K562 (cell line): ENCODE measurements around the gene LILRA6. TPM values are rescaled to one million over a fixed set of nuclear protein-coding genes. Genes with fewer than 3 reads are reported as not detected.

Experiments used
- ATAC-seq: fragments of 200-7000 bp; cut with Tn5 transposase; 3 replicates; pipeline ENCODE4 v1.9.1; 2020; ENCODE audit warnings: moderate library complexity
- BruUV-seq: library from RNA; stranded (reverse); fragments of 400-500 nt; replicated peaks from 2 replicates; lab custom pipeline; 2021; lab: Mats Ljungman, UMichigan
- CTCF ChIA-PET: fragments of 300-600 bp; formaldehyde crosslinking; extraction: SDS; loops from one replicate; lab custom pipeline; 2021; ENCODE audit warnings: low intra/inter-chr PET ratio; lab: Yijun Ruan, JAX
- POLR2A ChIA-PET: fragments of 300-600, 350-650 bp; sonication (Branson Sonifier 250); formaldehyde crosslinking; extraction: SDS; loops from one replicate; lab custom pipeline; 2021; ENCODE audit warnings: antibody characterized with exemption, inconsistent platforms; lab: Yijun Ruan, JAX
- DNase-seq, 4 experiments: peaks; one replicate each; pipeline versions ENCODE4 v3.0.0 to v3.0.0-alpha.2; 2011 to 2018; ENCODE audit warnings: low spot score in 3 of 4, mixed read lengths in 3 of 4; ENCODE audit errors: extremely low read depth in 1 of 4
- FAIRE-seq: peaks from 2 replicates; lab custom pipeline; 2011; peaks lifted over from hg19 to GRCh38; lab: Jason Lieb, UNC
- H2AFZ ChIP-seq: 2 replicates; pipeline ENCODE4 v1.6.0; 2011; ENCODE audit warnings: low read depth, low read length, control low read depth, inconsistent platforms
- H3K27ac ChIP-seq: fragments of 200-600 bp; 3 replicates; pipeline ENCODE4 v1.8.0; 2011; ENCODE audit warnings: low read depth, mild to moderate bottlenecking, control low read depth, inconsistent platforms, low read length, moderate library complexity, mixed read lengths; ENCODE audit errors: extremely low read depth
- H3K27me3 ChIP-seq, 2 experiments: fragments of 300-600 bp in 1 of 2; 2 replicates in 1 of 2; 3 replicates in 1 of 2; pipeline versions ENCODE4 v1.6.0 to v1.8.0; 2011; ENCODE audit warnings: inconsistent platforms in 2 of 2, low read length in 2 of 2, mild to moderate bottlenecking in 1 of 2, mixed read lengths in 1 of 2, moderate library complexity in 1 of 2; ENCODE audit not compliant: control insufficient read depth in 2 of 2, insufficient read depth in 2 of 2
- H3K36me3 ChIP-seq: fragments of 300-600 bp; 3 replicates; pipeline ENCODE4 v1.8.0; 2011; ENCODE audit warnings: mild to moderate bottlenecking, low read length, inconsistent platforms; ENCODE audit not compliant: control insufficient read depth, insufficient read depth
- H3K4me1 ChIP-seq, 2 experiments: fragments of 200-600 bp in 1 of 2; replicated peaks in 1 of 2; 2 replicates in 1 of 2; 3 replicates in 1 of 2; pipeline versions ENCODE4 v1.5.1 to v1.8.0; 2011; ENCODE audit warnings: inconsistent platforms in 2 of 2, low read length in 2 of 2, mild to moderate bottlenecking in 1 of 2, mixed read lengths in 1 of 2, moderate library complexity in 1 of 2; ENCODE audit not compliant: control insufficient read depth in 2 of 2, insufficient read depth in 2 of 2
- H3K4me2 ChIP-seq: 2 replicates; pipeline ENCODE4 v1.6.1; 2011; ENCODE audit warnings: low read length, control low read depth, inconsistent platforms, mixed read lengths; ENCODE audit not compliant: insufficient read depth
- H3K4me3 ChIP-seq: fragments of 200-600 bp; sonication (generic), shearing (Covaris generic); 2 replicates; pipeline ENCODE4 v1.5.1; 2016; ENCODE audit warnings: control low read depth, inconsistent platforms
- H3K79me2 ChIP-seq: fragments of 200-600 bp; 3 replicates; pipeline ENCODE4 v1.8.0; 2011; ENCODE audit warnings: low read length, inconsistent platforms; ENCODE audit not compliant: control insufficient read depth, insufficient read depth
- H3K9ac ChIP-seq, 2 experiments: 2 replicates each; pipeline versions ENCODE4 v1.6.0 to v1.6.1; 2011; ENCODE audit warnings: low read depth in 2 of 2, low read length in 2 of 2, control low read depth in 1 of 2, inconsistent platforms in 1 of 2, mild to moderate bottlenecking in 1 of 2, mixed read lengths in 1 of 2; ENCODE audit not compliant: insufficient read depth in 1 of 2
- H3K9me1 ChIP-seq: one replicate; pipeline ENCODE4 v1.6.0; 2011; ENCODE audit warnings: inconsistent platforms, mild to moderate bottlenecking, low read length, moderate library complexity; ENCODE audit not compliant: control insufficient read depth, insufficient read depth
- H3K9me3 ChIP-seq: replicated peaks from 2 replicates; pipeline ENCODE4 v1.5.1; 2011; ENCODE audit warnings: low read depth, low read length, inconsistent platforms; ENCODE audit not compliant: control insufficient read depth, insufficient read depth
- H4K20me1 ChIP-seq: replicated peaks from 2 replicates; pipeline ENCODE4 v1.6.1; 2011; ENCODE audit warnings: low read length, inconsistent platforms, mixed read lengths; ENCODE audit not compliant: control insufficient read depth, insufficient read depth
- ATF1 ChIP-seq, 2 experiments: fragments of 450-650 bp in 1 of 2; IDR thresholded peaks; 2 replicates each; pipeline ENCODE4 v1.6.1; 2016; ENCODE audit warnings: missing compliant biosample characterization in 1 of 2, missing genetic modification characterization in 1 of 2
- HDAC6 ChIP-seq: IDR thresholded peaks from 2 replicates; pipeline ENCODE4 v1.6.1; 2012; ENCODE audit warnings: low read depth, mild to moderate bottlenecking, control low read depth, inconsistent platforms, low read length, moderate library complexity
- IRF2 ChIP-seq: sonication (generic); formaldehyde crosslinking; IDR thresholded peaks from 2 replicates; pipeline ENCODE4 v1.8.1; 2022; ENCODE audit warnings: mild to moderate bottlenecking, missing genetic modification reagents
- MBD2 ChIP-seq: sonication (generic); IDR thresholded peaks from 2 replicates; pipeline ENCODE4 v1.6.1; 2016; ENCODE audit warnings: low read depth, borderline replicate concordance
- NFE2L1 ChIP-seq: fragments of 450-650 bp; IDR thresholded peaks from 2 replicates; pipeline ENCODE4 v1.6.1; 2016; ENCODE audit warnings: missing genetic modification characterization, low read depth, mild to moderate bottlenecking, missing compliant biosample characterization, moderate library complexity, borderline replicate concordance
- NRF1 ChIP-seq, 2 experiments: fragments of 450-650 bp; IDR thresholded peaks in 1 of 2; conservative IDR thresholded peaks in 1 of 2; 2 replicates each; pipeline ENCODE4 v1.6.1; 2014; ENCODE audit warnings: mild to moderate bottlenecking in 2 of 2
- THAP12 ChIP-seq: fragments of 250-450 bp; sonication (Bioruptor Pico); IDR thresholded peaks from 2 replicates; pipeline ENCODE4 v1.9.0; 2021; ENCODE audit warnings: mild to moderate bottlenecking, inconsistent platforms
- ZNF764 ChIP-seq: fragments of 250-450 bp; sonication (Bioruptor Pico); IDR thresholded peaks from 2 replicates; pipeline ENCODE4 v1.4.0; 2020; ENCODE audit warnings: low read depth, mild to moderate bottlenecking, moderate library complexity
- whole genome bisulfite sequencing: fragments of 100-300 bp; shearing (Covaris generic); methylation state at CpG from one replicate; pipeline ENCODE4 v1.1.6; 2016; ENCODE audit warnings: low coverage, mixed read lengths; ENCODE audit not compliant: insufficient coverage; ENCODE audit errors: missing lambda C conversion rate; 5-methylcytosine and 5-hydroxymethylcytosine counted together
- in situ Hi-C: fragments of 300-500 bp; cut with MboI; formaldehyde crosslinking; loops from 4 replicates; pipeline ENCODE4 v1.15.0; 2018; ENCODE audit warnings: inconsistent platforms, mixed read lengths
- intact Hi-C: fragments of 100-400 bp; cut with micrococcal nuclease; formaldehyde crosslinking; loops from 2 replicates; pipeline ENCODE4 v1.14.2; 2022
- polyA plus RNA-seq, 8 experiments: library from polyadenylated mRNA; depleted of rRNA in 4 of 8; stranded (reverse) in 5 of 8; unstranded in 3 of 8; fragments of >200 nt; fragmentation: Nextera tagmentation in 2 of 8; fragmentation: Illumina TruSeq in 1 of 8; extraction: Ambion mirVana in 2 of 8; extraction: Trizol in 1 of 8; gene quantifications; 2 replicates each; pipeline versions ENCODE4 v1.2.1 to v1.2.3, GENCODE V29; 2011 to 2014; ENCODE audit warnings: inconsistent platforms in 1 of 8, missing spikeins in 1 of 8
- total RNA-seq, 7 experiments: library from RNA; depleted of rRNA in 6 of 7; stranded (reverse); fragments of >200 nt in 6 of 7; fragmentation: Illumina TruSeq in 2 of 7; extraction: Trizol in 2 of 7; gene quantifications; 2 replicates each; pipeline versions ENCODE4 v1.2.1 to v1.2.3, GENCODE V29; 2011 to 2021; ENCODE audit warnings: low replicate concordance in 1 of 7
- TF ChIP-seq, protein P1 (sequence below): fragments of 450-650 bp; IDR thresholded peaks from 2 replicates; pipeline ENCODE4 v1.6.1; 2016; ENCODE audit warnings: low read depth
- TF ChIP-seq, protein P2 (sequence below): conservative IDR thresholded peaks from 2 replicates; pipeline ENCODE4 v1.6.1; 2011; ENCODE audit warnings: low read depth, mild to moderate bottlenecking, low read length; ENCODE audit not compliant: control insufficient read depth

The LILRA6 gene
- total and polyA plus RNA-seq, 9 of the 15 experiments (the other 6 are each of a cell fraction or from before 2014, with no cell fraction given): 0.03 TPM; not detected in 8

GRCh38 chr19:54208784-54209057 is 33.9 kb downstream of the LILRA6 start:
- peaks cover 62% of the 10 kb centered on the region for H3K36me3 ChIP-seq
- ChIA-PET CTCF (no interaction called here), POLR2A (interaction anchor here (0.8 to 7.0 kb wide), 7 partner anchors 8 to 72 kb away, joined by 3 to 66 read pairs (median 5); partner anchors contain the start of genes CNOT3, MBOAT7, RPS9 and TSEN34)
- H3K4me1 ChIP-seq: peaks cover 72 to 73% of the 10 kb centered on the region in 2 experiments
- H3K4me3 ChIP-seq: no peak overlapping the region
- peaks cover 23% of the 10 kb centered on the region for H3K9me1 ChIP-seq
- H2AFZ ChIP-seq: no peak overlapping the region
- peak overlapping the region; percentile 66 to 86 for H3K9ac ChIP-seq
- in situ Hi-C loops: no loop called here
- BruUV-seq: no TSS peak
- WGBS: 42% methylated on average over 8 of the region's 8 CpGs
- H4K20me1 ChIP-seq: peaks cover 70% of the 10 kb centered on the region
- FAIRE-seq: no peak
- no peaks in the 10 kb centered on the region for H3K27me3 ChIP-seq
- peak overlapping the region; percentile 89 for H3K27ac ChIP-seq
- H3K79me2 ChIP-seq: peaks cover 70% of the 10 kb centered on the region
- DNase-seq: peak in 1 of 4 experiments; percentile 51
- intact Hi-C loops: loop anchor here (2.0 kb wide), 1 partner anchor 20 kb away; the partner anchor contains the start of gene MBOAT7
- no peaks in the 10 kb centered on the region for H3K9me3 ChIP-seq
- peak; percentile 2 for ATAC-seq
- H3K4me2 ChIP-seq: peak overlapping the region; percentile 89; the same call in 1 of the 2 replicates
- TF ChIP-seq HDAC6 (no peak), ATF1 (CRISPR knock-in tag; IDR thresholded peaks at IDR 0.05) (no peak), ATF1 (tag; IDR thresholded peaks at IDR 0.05) (no peak), ZNF764 (CRISPR knock-in tag) (no peak), MBD2 (no peak), NRF1 (conservative IDR thresholded peaks at IDR 0.05 in 1 of 2, IDR thresholded peaks at IDR 0.05 in 1 of 2) (no peak), IRF2 (no peak), THAP12 (CRISPR knock-in tag) (no peak), NFE2L1 (tag) (no peak)
- TF ChIP-seq, protein P1, sequence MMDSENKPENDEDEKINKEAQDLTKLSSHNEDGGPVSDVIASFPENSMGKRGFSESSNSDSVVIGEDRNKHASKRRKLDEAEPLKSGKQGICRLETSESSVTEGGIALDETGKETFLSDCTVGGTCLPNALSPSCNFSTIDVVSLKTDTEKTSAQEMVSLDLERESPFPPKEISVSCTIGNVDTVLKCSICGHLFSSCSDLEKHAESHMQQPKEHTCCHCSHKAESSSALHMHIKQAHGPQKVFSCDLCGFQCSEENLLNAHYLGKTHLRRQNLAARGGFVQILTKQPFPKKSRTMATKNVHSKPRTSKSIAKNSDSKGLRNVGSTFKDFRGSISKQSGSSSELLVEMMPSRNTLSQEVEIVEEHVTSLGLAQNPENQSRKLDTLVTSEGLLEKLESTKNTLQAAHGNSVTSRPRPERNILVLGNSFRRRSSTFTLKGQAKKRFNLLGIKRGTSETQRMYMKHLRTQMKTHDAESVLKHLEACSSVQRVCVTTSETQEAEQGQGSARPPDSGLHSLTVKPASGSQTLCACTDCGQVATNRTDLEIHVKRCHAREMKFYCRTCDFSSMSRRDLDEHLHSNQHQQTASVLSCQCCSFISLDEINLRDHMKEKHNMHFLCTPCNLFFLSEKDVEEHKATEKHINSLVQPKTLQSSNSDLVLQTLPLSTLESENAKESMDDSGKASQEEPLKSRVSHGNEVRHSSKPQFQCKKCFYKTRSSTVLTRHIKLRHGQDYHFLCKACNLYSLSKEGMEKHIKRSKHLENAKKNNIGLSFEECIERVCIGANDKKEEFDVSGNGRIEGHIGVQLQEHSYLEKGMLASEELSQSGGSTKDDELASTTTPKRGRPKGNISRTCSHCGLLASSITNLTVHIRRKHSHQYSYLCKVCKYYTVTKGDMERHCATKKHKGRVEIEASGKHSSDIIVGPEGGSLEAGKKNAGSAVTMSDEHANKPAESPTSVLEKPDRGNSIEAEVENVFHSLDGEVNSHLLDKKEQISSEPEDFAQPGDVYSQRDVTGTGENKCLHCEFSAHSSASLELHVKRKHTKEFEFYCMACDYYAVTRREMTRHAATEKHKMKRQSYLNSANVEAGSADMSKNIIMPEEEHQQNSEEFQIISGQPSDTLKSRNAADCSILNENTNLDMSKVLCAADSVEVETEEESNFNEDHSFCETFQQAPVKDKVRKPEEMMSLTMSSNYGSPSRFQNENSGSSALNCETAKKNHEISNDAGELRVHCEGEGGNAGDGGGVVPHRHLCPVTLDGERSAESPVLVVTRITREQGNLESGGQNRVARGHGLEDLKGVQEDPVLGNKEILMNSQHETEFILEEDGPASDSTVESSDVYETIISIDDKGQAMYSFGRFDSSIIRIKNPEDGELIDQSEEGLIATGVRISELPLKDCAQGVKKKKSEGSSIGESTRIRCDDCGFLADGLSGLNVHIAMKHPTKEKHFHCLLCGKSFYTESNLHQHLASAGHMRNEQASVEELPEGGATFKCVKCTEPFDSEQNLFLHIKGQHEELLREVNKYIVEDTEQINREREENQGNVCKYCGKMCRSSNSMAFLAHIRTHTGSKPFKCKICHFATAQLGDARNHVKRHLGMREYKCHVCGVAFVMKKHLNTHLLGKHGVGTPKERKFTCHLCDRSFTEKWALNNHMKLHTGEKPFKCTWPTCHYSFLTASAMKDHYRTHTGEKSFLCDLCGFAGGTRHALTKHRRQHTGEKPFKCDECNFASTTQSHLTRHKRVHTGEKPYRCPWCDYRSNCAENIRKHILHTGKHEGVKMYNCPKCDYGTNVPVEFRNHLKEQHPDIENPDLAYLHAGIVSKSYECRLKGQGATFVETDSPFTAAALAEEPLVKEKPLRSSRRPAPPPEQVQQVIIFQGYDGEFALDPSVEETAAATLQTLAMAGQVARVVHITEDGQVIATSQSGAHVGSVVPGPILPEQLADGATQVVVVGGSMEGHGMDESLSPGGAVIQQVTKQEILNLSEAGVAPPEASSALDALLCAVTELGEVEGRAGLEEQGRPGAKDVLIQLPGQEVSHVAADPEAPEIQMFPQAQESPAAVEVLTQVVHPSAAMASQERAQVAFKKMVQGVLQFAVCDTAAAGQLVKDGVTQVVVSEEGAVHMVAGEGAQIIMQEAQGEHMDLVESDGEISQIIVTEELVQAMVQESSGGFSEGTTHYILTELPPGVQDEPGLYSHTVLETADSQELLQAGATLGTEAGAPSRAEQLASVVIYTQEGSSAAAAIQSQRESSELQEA: no peak
- TF ChIP-seq, protein P2, sequence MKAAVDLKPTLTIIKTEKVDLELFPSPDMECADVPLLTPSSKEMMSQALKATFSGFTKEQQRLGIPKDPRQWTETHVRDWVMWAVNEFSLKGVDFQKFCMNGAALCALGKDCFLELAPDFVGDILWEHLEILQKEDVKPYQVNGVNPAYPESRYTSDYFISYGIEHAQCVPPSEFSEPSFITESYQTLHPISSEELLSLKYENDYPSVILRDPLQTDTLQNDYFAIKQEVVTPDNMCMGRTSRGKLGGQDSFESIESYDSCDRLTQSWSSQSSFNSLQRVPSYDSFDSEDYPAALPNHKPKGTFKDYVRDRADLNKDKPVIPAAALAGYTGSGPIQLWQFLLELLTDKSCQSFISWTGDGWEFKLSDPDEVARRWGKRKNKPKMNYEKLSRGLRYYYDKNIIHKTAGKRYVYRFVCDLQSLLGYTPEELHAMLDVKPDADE: 0 out of 2 replicates have a peak, but pooled peaks have one; percentile 5
